Measurements from ENCODE around the gene ELMO2. TPM values are rescaled to one million over a fixed set of nuclear protein-coding genes. Genes with fewer than 3 reads are reported as not detected.

The ELMO2 gene
- total RNA-seq, 3 donors from 2014 or later (not counting 1 experiment from before 2014, with no cell fraction given), result 108 to 156 (median 142) TPM

- ATAC-seq (no peak), DNase-seq (no peak)
- Mint-ChIP-seq H3K4me3 (no peak overlapping the region), H3K36me3 (peaks cover 36% of the 10 kb centered on the region), H3K9me3 (no peaks in the 10 kb centered on the region), H3K4me1 (peaks cover 6 to 19% of the 10 kb centered on the region in 2 donors), H3K27ac (peak overlapping the region in 1 of 2 donors; percentile 15), H3K27me3 (ENCODE audit: low read depth in 2 of 2) (no peaks in the 10 kb centered on the region)
- H3K4me3 ChIP-seq (ENCODE audit: low read length), result no peak overlapping the region
- no peaks in the 10 kb centered on the region for H3K4me1 ChIP-seq (ENCODE audit: control insufficient read depth, insufficient read depth, low read length)
- H3K9me3 ChIP-seq (ENCODE audit: control insufficient read depth, insufficient read depth, low read length), result no peaks in the 10 kb centered on the region
- peaks cover 95% of the 10 kb centered on the region for H3K36me3 ChIP-seq (ENCODE audit: control insufficient read depth, insufficient read depth, low read length)
- 92% methylated on average over 5 of the region's 5 CpGs for WGBS (ENCODE audit: insufficient coverage)
- no peaks in the 10 kb centered on the region for H3K27me3 ChIP-seq (ENCODE audit: control insufficient read depth, insufficient read depth, low read length)
- intact Hi-C loops (cut with micrococcal nuclease), result no loop called here
- no peak overlapping the region for H3K27ac ChIP-seq (ENCODE audit: low read length)
- no peak for TF ChIP-seq CTCF (IDR thresholded peaks at IDR 0.05)
Observed at GRCh38 chr20:46375771-46376170, 30.6 kb downstream of the ELMO2 start.

GRCh38 chr20:46374383-46374782 is 32.0 kb downstream of the ELMO2 start:
- Mint-ChIP-seq H3K9me3 (no peaks in the 10 kb centered on the region), H3K27ac (no peak overlapping the region), H3K27me3 (ENCODE audit: low read depth in 2 of 2) (no peaks in the 10 kb centered on the region), H3K4me1 (peaks cover 6 to 16% of the 10 kb centered on the region in 2 donors), H3K36me3 (peaks cover 36% of the 10 kb centered on the region), H3K4me3 (no peak overlapping the region)
- no peak for TF ChIP-seq CTCF (IDR thresholded peaks at IDR 0.05)
- H3K27me3 ChIP-seq (ENCODE audit: control insufficient read depth, insufficient read depth, low read length), result no peaks in the 10 kb centered on the region
- 96% methylated on average over 7 of the region's 7 CpGs for WGBS (ENCODE audit: insufficient coverage)
- H3K36me3 ChIP-seq (ENCODE audit: control insufficient read depth, insufficient read depth, low read length), result peaks cover 95% of the 10 kb centered on the region
- no peak overlapping the region for H3K4me3 ChIP-seq (ENCODE audit: low read length)
- intact Hi-C loops (cut with micrococcal nuclease), result no loop called here
- ATAC-seq (no peak), DNase-seq (no peak)
- H3K27ac ChIP-seq (ENCODE audit: low read length), result no peak overlapping the region
- H3K4me1 ChIP-seq (ENCODE audit: control insufficient read depth, insufficient read depth, low read length), result no peaks in the 10 kb centered on the region
- no peaks in the 10 kb centered on the region for H3K9me3 ChIP-seq (ENCODE audit: control insufficient read depth, insufficient read depth, low read length)

- H3K4me3 ChIP-seq (ENCODE audit: low read length), result no peak overlapping the region
- Mint-ChIP-seq H3K36me3 (peaks cover 24% of the 10 kb centered on the region), H3K27me3 (ENCODE audit: low read depth in 2 of 2) (no peaks in the 10 kb centered on the region), H3K4me3 (no peak overlapping the region), H3K4me1 (peaks cover 0 to 5% of the 10 kb centered on the region in 2 donors), H3K27ac (no peak overlapping the region), H3K9me3 (no peaks in the 10 kb centered on the region)
- DNase-seq (no peak), ATAC-seq (no peak)
- no peaks in the 10 kb centered on the region for H3K4me1 ChIP-seq (ENCODE audit: control insufficient read depth, insufficient read depth, low read length)
- no peak overlapping the region for H3K27ac ChIP-seq (ENCODE audit: low read length)
- no peak for TF ChIP-seq CTCF (IDR thresholded peaks at IDR 0.05)
- 96% methylated on average over 10 of the region's 10 CpGs for WGBS (ENCODE audit: insufficient coverage)
- peaks cover 95% of the 10 kb centered on the region for H3K36me3 ChIP-seq (ENCODE audit: control insufficient read depth, insufficient read depth, low read length)
- no peaks in the 10 kb centered on the region for H3K9me3 ChIP-seq (ENCODE audit: control insufficient read depth, insufficient read depth, low read length)
- no peaks in the 10 kb centered on the region for H3K27me3 ChIP-seq (ENCODE audit: control insufficient read depth, insufficient read depth, low read length)
- intact Hi-C loops (cut with micrococcal nuclease), result no loop called here
Observed at GRCh38 chr20:46371656-46372055, 34.8 kb downstream of the ELMO2 start.

GRCh38 chr20:46368902-46369268 is 37.5 kb downstream of the ELMO2 start:
- Mint-ChIP-seq H3K27ac (peak overlapping the region in 1 of 2 donors; percentile 7), H3K9me3 (no peaks in the 10 kb centered on the region), H3K27me3 (ENCODE audit: low read depth in 2 of 2) (no peaks in the 10 kb centered on the region), H3K4me1 (peaks cover 7 to 11% of the 10 kb centered on the region in 2 donors), H3K4me3 (no peak overlapping the region), H3K36me3 (peaks cover 13% of the 10 kb centered on the region)
- intact Hi-C loops (cut with micrococcal nuclease), result no loop called here
- Histone ChIP-seq H3K4me3 (ENCODE audit: low read length) (no peak overlapping the region), H3K36me3 (ENCODE audit: control insufficient read depth, insufficient read depth, low read length) (peaks cover 81% of the 10 kb centered on the region), H3K27me3 (ENCODE audit: control insufficient read depth, insufficient read depth, low read length) (no peaks in the 10 kb centered on the region), H3K27ac (ENCODE audit: low read length) (no peak overlapping the region), H3K4me1 (ENCODE audit: control insufficient read depth, insufficient read depth, low read length) (peaks cover 15% of the 10 kb centered on the region), H3K9me3 (ENCODE audit: control insufficient read depth, insufficient read depth, low read length) (no peaks in the 10 kb centered on the region)
- TF ChIP-seq CTCF (IDR thresholded peaks at IDR 0.05), result no peak
- 88% methylated on average over 4 of the region's 5 CpGs for WGBS (ENCODE audit: insufficient coverage)
- ATAC-seq, result no peak
- DNase-seq, result no peak

Measured in natural killer cell (primary cell).